NCI-H1092 (cell line): ENCODE data around the gene CPNE7.

Experiments
- DNase-seq: peaks from one replicate; lab custom pipeline; 2025; lab: John Stamatoyannopoulos, UW

CPNE7 gene

GRCh38 chr16:89549007-89549700 is 26.4 kb upstream of the CPNE7 start:
- DNase-seq, result no peak

- DNase-seq, result no peak
These were observed 25.0 kb upstream of the CPNE7 start for GRCh38 chr16:89550421-89551007.

GRCh38 chr16:89552329-89552728 is 23.2 kb upstream of the CPNE7 start:
- no peak for DNase-seq

GRCh38 chr16:89552913-89553312 is 22.6 kb upstream of the CPNE7 start:
- DNase-seq, result no peak

- DNase-seq, result no peak
These were observed 21.8 kb upstream of the CPNE7 start for GRCh38 chr16:89553733-89554132.

GRCh38 chr16:89554343-89554742 is 21.2 kb upstream of the CPNE7 start:
- no peak for DNase-seq

- DNase-seq, result no peak
These were observed 20.3 kb upstream of the CPNE7 start for GRCh38 chr16:89555265-89555664.

GRCh38 chr16:89555780-89556179 is 19.8 kb upstream of the CPNE7 start:
- no peak for DNase-seq

- DNase-seq, result no peak
These were observed 18.5 kb upstream of the CPNE7 start for GRCh38 chr16:89556750-89557689.

GRCh38 chr16:89557690-89558490 is 17.7 kb upstream of the CPNE7 start:
- no peak for DNase-seq

GRCh38 chr16:89560378-89561141 is 15.0 kb upstream of the CPNE7 start, which contains the start of gene RPL13:
Gene RPL13 (plus strand): TSS chr16:89560682. CDS start chr16:89560960, 278 bp downstream.
- peak; percentile 95 for DNase-seq

- no peak for DNase-seq
These were observed 14.2 kb upstream of the CPNE7 start for GRCh38 chr16:89561142-89561883.

- DNase-seq, result no peak
These were observed 13.5 kb upstream of the CPNE7 start for GRCh38 chr16:89561884-89562599.

GRCh38 chr16:89562939-89563338 is 12.6 kb upstream of the CPNE7 start:
- DNase-seq, result no peak

- DNase-seq, result no peak
These were observed 11.7 kb upstream of the CPNE7 start for GRCh38 chr16:89563639-89564392.

- no peak for DNase-seq
These were observed 10.9 kb upstream of the CPNE7 start for GRCh38 chr16:89564476-89565255.

- no peak for DNase-seq
These were observed 10.4 kb upstream of the CPNE7 start for GRCh38 chr16:89565256-89565505.
